IPS-15b (cell line): ENCODE data around the gene DENND4B.
A peak's percentile ranks its signal among the peaks of the same experiment; 100 is the strongest.

Source experiments
- H3K27me3 ChIP-seq: one replicate; pipeline ENCODE4 v1.6.1; 2013; ENCODE audit warnings: low read length; ENCODE audit not compliant: control insufficient read depth, insufficient read depth
- H3K36me3 ChIP-seq: one replicate; pipeline ENCODE4 v1.6.1; 2013; ENCODE audit warnings: low read length; ENCODE audit not compliant: control insufficient read depth, insufficient read depth
- H3K4me1 ChIP-seq: one replicate; pipeline ENCODE4 v1.6.1; 2013; ENCODE audit warnings: mild to moderate bottlenecking, low read length; ENCODE audit not compliant: control insufficient read depth, insufficient read depth
- H3K4me3 ChIP-seq: one replicate; pipeline ENCODE4 v1.5.1; 2013; ENCODE audit warnings: low read depth, low read length
- H3K9ac ChIP-seq: one replicate; pipeline ENCODE4 v1.6.1; 2013; ENCODE audit warnings: low read depth, mild to moderate bottlenecking, low read length
- H3K9me3 ChIP-seq: one replicate; pipeline ENCODE4 v1.6.1; 2013; ENCODE audit warnings: mild to moderate bottlenecking, low read length; ENCODE audit not compliant: control insufficient read depth, insufficient read depth

Gene DENND4B

DNA sequence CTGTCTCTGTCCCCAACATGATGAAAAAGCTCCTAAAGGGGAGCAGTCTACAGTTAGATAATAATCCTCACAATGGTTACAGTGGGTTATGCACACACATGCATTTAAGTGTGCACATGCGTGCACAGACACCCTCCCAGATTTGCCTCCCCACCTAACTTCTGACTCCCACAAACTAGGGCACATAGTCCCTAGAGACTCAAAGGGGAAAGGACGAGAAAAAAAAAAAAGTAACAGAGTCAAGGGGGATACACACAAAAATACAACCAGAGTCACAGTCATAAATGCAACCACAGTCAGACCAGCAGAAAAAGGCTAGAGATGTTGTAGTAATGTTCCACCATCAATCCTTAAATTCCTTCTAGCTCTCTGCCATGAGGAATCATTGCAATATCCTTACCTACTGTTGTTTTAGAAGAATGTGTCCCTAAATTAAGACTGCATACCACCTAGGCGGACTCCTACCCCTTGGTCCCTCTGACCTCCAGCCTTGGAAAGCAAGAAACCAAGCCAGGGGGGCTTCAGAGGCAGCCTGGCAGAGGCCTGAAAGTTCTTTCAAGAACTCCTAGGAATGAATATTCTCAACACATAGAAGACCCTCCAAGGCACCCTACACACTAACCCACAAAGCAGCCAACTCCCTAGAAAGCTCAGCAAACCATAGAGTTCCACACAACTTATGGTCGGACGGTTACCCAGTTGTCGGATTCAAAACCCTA is 10.6 kb upstream of the DENND4B start:
- H3K4me1 ChIP-seq, result peaks cover 15% of the 10 kb centered on the region

DNA sequence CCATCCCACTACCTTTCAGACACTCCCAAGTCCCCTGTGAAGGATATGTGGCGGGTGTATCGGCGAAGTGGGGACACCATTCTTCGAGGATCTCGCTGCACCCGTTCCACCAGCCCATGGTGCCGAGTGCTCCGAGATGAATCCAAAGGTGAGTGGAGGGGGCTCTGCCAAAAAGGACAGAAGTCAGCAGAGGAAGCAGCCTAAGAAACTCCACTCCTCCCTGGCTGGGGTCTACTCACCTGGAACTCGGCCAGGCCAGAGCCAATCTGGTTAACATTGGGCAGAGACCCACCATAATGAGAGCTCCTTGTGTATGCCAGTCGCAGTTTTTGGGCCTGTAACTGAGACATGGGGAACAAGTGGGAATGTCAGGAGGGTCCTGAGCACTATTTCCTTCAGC is 8.3 kb upstream of the DENND4B start:
- H3K27me3 ChIP-seq, result no peaks in the 10 kb centered on the region
- H3K9me3 ChIP-seq, result no peaks in the 10 kb centered on the region
- H3K9ac ChIP-seq, result no peak overlapping the region
- H3K4me1 ChIP-seq, result peaks cover 7% of the 10 kb centered on the region
- H3K4me3 ChIP-seq, result no peak overlapping the region
- H3K36me3 ChIP-seq, result peaks cover 25% of the 10 kb centered on the region

More for the DNA sequence above, 10.6 kb upstream of the DENND4B start:
- peaks cover 24% of the 10 kb centered on the region for H3K36me3 ChIP-seq
- peak overlapping the region; percentile 97 for H3K4me3 ChIP-seq
- H3K9ac ChIP-seq, result peak overlapping the region; percentile 71
- no peaks in the 10 kb centered on the region for H3K27me3 ChIP-seq
- no peaks in the 10 kb centered on the region for H3K9me3 ChIP-seq

DNA sequence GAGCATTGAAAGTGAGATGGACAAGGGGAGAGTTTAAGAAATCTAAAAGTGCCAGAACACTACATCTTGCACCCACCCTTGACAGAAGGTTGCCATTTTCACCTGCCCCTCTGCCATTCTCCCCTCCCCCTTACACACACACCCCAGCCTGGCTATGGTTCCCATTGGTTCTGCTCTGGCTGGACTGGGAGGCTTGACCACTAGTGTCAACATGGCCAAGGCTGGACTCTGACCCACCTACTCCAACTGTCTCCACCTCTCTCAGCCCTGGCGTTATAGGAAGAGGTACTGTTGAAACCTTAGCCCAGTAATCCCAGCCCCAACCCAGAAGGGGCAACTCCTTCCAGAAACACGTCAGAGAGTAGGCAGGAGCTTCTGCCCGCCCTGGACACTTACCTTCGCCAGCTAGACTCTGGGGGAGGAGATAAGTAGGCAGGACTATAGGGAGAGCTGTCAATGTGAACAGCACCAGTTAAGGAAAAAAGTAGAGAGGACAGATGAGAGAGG is 7.4 kb upstream of the DENND4B start:
- H3K9ac ChIP-seq, result no peak overlapping the region
- H3K36me3 ChIP-seq, result peaks cover 25% of the 10 kb centered on the region
- no peaks in the 10 kb centered on the region for H3K9me3 ChIP-seq
- H3K4me3 ChIP-seq, result no peak overlapping the region
- no peaks in the 10 kb centered on the region for H3K27me3 ChIP-seq
- H3K4me1 ChIP-seq, result peaks cover 4% of the 10 kb centered on the region

DNA sequence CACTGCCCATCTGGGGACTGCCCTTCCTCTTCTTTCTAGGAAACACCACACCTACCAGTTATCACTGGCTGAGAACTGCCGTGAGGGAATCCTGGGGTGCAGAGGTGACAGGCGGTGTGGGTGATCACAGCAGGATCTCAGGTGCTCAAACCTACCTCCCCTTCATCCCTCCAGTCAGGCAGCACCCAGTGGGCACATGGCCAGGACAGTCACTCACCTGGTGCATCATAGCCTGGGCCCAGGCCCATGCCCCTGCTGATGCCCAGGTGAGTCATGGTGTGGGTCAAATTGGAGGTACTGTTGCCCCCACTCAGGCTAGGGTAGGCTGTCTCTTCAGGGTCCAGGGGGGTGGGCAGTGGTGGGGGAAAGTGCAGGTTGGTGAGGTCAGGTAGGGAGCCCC is 5.3 kb upstream of the DENND4B start:
- no peaks in the 10 kb centered on the region for H3K4me1 ChIP-seq
- H3K9me3 ChIP-seq, result no peaks in the 10 kb centered on the region
- H3K9ac ChIP-seq, result no peak overlapping the region
- H3K36me3 ChIP-seq, result peaks cover 34% of the 10 kb centered on the region
- H3K4me3 ChIP-seq, result no peak overlapping the region
- H3K27me3 ChIP-seq, result no peaks in the 10 kb centered on the region

DNA sequence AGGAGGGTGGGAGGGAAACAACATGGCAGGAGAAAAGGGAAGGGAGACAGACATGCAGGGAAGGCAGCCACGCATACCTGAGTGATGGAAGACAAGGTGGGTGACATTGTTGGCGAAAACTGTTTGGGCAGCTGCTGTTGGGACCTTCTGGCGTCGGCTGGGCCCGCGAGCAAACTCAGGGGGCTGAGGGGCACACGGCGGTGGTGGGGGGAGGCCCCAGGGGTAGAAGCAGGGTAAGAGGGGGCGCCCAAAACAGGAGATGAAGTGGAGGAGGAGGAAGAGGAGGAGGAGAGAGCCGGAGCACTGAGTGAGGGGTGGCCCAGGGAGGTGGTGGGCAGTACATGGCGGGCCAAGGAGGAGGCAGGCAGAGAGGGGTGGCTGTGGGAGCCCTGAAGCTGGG is 4.7 kb upstream of the DENND4B start:
- no peak overlapping the region for H3K9ac ChIP-seq
- H3K4me3 ChIP-seq, result no peak overlapping the region
- H3K36me3 ChIP-seq, result peaks cover 37% of the 10 kb centered on the region
- no peaks in the 10 kb centered on the region for H3K9me3 ChIP-seq
- no peaks in the 10 kb centered on the region for H3K4me1 ChIP-seq
- H3K27me3 ChIP-seq, result no peaks in the 10 kb centered on the region

DNA sequence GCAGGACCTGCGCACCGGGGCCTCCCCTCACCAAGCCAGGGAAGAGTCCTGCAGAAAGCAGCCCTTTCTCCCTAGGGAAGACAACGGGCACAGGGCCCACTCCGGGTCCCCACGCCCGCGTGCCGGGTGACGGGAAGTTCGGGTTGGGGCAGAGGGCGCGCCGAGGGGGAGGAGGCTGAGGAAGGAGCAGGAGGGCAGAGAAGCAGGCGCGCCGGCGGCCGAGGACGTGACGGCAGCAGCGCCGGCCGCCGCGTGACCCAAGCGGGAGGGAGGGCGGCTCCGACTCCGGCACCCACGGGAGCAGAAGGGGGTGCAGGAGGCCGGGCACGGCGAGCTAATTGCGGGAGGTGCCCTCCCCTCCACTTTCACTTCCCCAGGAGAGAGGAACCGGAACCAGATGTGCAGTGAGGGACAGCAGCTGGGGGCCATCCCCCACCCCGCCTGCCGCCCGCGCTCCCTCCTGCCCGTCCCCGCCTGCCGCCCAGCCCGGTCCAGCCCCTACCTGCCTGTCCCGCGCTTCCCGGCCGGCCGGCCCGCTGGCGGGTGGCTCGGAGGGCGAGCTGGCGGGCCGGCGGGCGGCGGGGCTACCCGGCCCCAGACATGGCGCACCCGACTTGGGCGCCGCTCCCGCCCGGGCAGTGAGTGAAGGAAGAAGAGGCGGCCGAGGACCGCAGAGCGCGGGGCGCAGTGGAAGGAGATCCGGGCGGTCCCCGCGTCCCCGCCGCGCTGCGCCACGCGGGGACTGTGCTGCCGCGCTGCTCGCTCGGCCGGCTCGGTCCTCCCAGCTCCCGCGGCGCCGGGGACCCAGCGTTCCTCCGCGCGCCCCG is 510 bp downstream of the DENND4B start:
- Histone ChIP-seq H3K27me3 (no peaks in the 10 kb centered on the region), H3K9ac (peak overlapping the region; percentile 90), H3K36me3 (peaks cover 25% of the 10 kb centered on the region), H3K4me3 (peak overlapping the region; percentile 78), H3K4me1 (peaks cover 4% of the 10 kb centered on the region), H3K9me3 (no peaks in the 10 kb centered on the region)

DNA sequence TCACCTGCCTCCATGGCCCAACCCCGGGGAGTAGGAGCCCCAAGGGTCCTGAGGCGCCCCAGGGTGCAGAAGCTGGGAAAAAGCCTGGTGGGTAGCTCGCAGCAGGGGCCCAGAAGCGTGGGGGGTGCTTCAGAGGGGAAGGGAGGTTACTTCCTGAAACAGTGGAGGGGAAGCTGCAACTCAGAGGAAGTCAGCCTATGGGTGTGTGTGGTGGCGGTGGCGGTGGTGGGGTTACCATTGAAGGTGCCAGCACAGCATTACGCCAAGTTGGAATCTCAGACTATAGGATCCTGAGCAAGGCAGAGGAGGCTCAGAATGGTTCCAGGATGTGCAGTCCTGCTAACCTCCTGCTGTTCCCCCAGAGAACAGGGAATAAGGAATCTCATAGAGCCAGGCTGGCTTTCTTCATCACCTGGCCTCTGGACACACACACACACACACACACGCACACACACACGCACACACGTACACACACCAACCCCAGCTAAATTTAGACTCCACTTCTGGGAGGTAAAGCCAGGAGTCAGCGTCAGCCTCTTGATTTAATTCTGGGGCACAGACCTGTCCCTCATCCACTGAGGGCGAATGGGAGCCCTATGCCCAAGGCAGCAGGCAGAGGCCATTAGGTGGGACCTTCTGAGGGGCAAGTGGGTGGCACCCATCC is 1.3 kb downstream of the DENND4B start:
- Histone ChIP-seq H3K4me3 (peak overlapping the region; percentile 78), H3K4me1 (peaks cover 4% of the 10 kb centered on the region), H3K9ac (peak overlapping the region; percentile 90), H3K36me3 (peaks cover 32% of the 10 kb centered on the region), H3K27me3 (no peaks in the 10 kb centered on the region), H3K9me3 (no peaks in the 10 kb centered on the region)

DNA sequence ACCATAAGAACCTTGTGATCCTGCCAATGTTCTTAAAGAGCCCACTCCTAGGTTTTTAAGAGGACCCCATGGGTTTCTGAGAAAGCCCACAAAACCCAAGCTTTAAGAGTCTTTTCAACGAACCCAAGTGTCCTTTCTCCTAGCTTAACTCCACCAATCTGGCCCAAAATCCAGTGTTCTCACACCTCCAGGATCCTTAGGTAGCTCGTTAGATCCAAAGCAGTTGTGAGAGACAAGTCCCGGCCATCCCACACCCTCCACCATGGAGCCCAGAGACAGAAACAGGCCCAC is 1.7 kb downstream of the DENND4B start:
- Histone ChIP-seq H3K4me1 (peaks cover 4% of the 10 kb centered on the region), H3K9me3 (no peaks in the 10 kb centered on the region), H3K9ac (no peak overlapping the region), H3K36me3 (peaks cover 36% of the 10 kb centered on the region), H3K27me3 (no peaks in the 10 kb centered on the region), H3K4me3 (peak overlapping the region; percentile 78)

DNA sequence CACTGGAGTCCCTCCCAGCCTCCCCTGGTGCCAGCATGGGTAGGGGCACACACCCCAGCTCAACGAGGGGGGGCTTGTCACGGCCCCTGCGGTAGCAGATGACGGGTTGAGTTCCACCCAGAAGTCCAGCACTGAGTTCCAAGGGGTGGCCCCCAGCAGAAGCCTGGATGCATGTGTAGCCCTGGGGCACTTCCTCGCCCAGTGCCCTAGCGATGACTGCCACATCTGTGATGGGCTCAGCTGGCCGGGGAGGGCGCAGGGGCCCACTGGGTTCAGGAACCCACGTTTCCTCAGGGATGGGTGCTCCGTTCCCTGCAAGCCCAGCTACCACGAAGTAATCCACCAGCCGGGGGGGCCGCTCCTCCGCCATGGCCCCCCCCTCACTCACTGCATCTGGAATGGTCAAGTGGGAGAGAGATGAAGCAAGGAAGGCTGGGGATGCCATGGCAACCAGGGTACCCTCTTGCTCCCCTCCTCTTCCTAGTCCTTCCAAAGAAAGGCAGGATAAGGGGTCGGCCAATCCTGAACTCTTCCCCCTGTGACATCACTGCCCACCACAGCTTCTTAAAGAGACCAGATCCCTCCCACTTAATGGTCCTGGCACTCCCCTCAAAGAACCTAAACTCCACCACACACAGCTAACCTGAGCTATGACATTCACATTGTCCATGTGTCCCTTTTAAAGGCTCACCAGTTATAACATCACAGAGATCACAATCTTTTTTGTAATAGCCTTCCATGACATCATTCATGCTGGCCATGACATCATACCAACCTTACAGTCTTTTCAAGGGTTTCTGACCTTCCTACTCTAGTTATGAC is 2.3 kb downstream of the DENND4B start:
- Histone ChIP-seq H3K9ac (no peak overlapping the region), H3K9me3 (no peaks in the 10 kb centered on the region), H3K4me1 (peaks cover 4% of the 10 kb centered on the region), H3K36me3 (peaks cover 40% of the 10 kb centered on the region), H3K27me3 (no peaks in the 10 kb centered on the region), H3K4me3 (no peak overlapping the region)

DNA sequence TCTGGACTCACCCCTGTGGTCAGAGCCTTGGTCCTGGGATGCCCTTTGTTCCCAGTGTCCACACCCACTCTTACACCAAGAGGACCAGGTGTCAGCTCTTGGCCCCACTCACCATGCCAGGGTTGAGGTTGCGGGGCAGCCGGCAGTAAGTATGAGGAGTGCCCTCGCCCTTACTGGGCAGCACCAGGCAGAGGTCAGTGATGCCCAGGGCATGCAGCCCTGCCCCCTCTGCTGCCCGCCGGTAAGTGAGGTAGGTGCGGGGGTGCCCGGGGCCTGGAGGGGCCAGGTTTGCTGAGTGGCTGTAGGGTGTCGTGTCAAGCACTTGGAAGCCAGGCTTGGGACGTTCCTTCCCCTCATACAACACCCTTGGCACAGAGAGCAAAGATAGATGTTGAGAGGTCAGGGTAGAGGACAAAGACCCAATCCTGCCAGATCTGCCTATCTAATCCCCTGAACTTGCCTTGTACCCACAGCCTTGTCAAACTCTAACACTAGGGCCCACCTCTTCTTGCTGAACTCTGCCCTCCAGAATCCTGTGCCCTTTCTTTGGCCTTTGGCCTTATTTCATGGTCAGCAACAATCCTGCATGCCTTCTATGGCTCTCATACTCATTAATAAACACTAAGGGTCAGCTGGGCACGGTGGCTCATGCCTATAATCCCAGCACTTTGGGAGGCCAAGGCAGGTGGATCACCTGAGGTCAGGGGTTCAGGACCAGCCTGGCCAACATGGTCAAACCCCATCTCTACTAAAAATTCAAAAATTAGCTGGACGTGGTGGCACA is 3.6 kb downstream of the DENND4B start:
- H3K9ac ChIP-seq, result no peak overlapping the region
- H3K9me3 ChIP-seq, result no peaks in the 10 kb centered on the region
- H3K4me1 ChIP-seq, result peaks cover 4% of the 10 kb centered on the region
- H3K27me3 ChIP-seq, result no peaks in the 10 kb centered on the region
- peaks cover 28% of the 10 kb centered on the region for H3K36me3 ChIP-seq
- H3K4me3 ChIP-seq, result no peak overlapping the region
